Keratinocyte (primary cell): ENCODE data around the gene SEC63. TPM values are rescaled to one million over a fixed set of nuclear protein-coding genes. Genes with fewer than 3 reads are reported as not detected.

ENCODE experiments used
- DNase-seq: peaks from one replicate; pipeline ENCODE4 v3.0.0-alpha.2; 2011; ENCODE audit warnings: low read depth, missing footprints, low spot score
- FAIRE-seq: peaks from 2 replicates; lab custom pipeline; 2011; peaks lifted over from hg19 to GRCh38; lab: Jason Lieb, UNC
- H2AFZ ChIP-seq: 2 replicates; pipeline ENCODE4 v1.6.0; 2012; ENCODE audit warnings: low read length, control low read depth, inconsistent platforms; ENCODE audit not compliant: control insufficient read depth
- H3K27ac ChIP-seq: 2 replicates; pipeline ENCODE4 v1.5.1; 2011; ENCODE audit warnings: low read length; ENCODE audit not compliant: control insufficient read depth, insufficient read depth
- H3K27me3 ChIP-seq: 3 replicates; pipeline ENCODE4 v1.6.0; 2011; ENCODE audit warnings: low read length; ENCODE audit not compliant: control insufficient read depth, insufficient read depth; ENCODE audit errors: extremely low read depth
- H3K36me3 ChIP-seq, 2 experiments: 2 replicates in 1 of 2; 3 replicates in 1 of 2; pipeline ENCODE4 v1.5.1; 2011; ENCODE audit warnings: low read length in 2 of 2, mild to moderate bottlenecking in 1 of 2; ENCODE audit not compliant: control insufficient read depth in 2 of 2, insufficient read depth in 2 of 2; ENCODE audit errors: extremely low read depth in 1 of 2
- H3K4me1 ChIP-seq: 3 replicates; pipeline ENCODE4 v1.5.1; 2011; ENCODE audit warnings: low read length; ENCODE audit not compliant: control insufficient read depth, insufficient read depth; ENCODE audit errors: extremely low read depth
- H3K4me2 ChIP-seq: 3 replicates; pipeline ENCODE4 v1.6.0; 2011; ENCODE audit warnings: low read depth, low read length; ENCODE audit not compliant: control insufficient read depth, insufficient read depth; ENCODE audit errors: extremely low read depth
- H3K4me3 ChIP-seq, 3 experiments: fragments of 200-600 bp in 1 of 3; sonication (generic) in 1 of 3; 2 replicates in 2 of 3; 3 replicates in 1 of 3; pipeline ENCODE4 v1.5.1; 2011 to 2016; ENCODE audit warnings: low read length in 3 of 3, mild to moderate bottlenecking in 3 of 3, control low read depth in 2 of 3, inconsistent platforms in 1 of 3, low read depth in 1 of 3, mixed read lengths in 1 of 3, mixed run types in 1 of 3, moderate library complexity in 1 of 3; ENCODE audit not compliant: control insufficient read depth in 2 of 3, insufficient read depth in 2 of 3; ENCODE audit errors: extremely low read depth in 1 of 3
- H3K79me2 ChIP-seq: 2 replicates; pipeline ENCODE4 v1.6.0; 2012; ENCODE audit warnings: low read length; ENCODE audit not compliant: control insufficient read depth, insufficient read depth
- H3K9ac ChIP-seq: 3 replicates; pipeline ENCODE4 v1.6.0; 2011; ENCODE audit warnings: low read length; ENCODE audit not compliant: control insufficient read depth, insufficient read depth; ENCODE audit errors: extremely low read depth
- H3K9me1 ChIP-seq: 3 replicates; pipeline ENCODE4 v1.6.0; 2011; ENCODE audit warnings: low read length; ENCODE audit not compliant: control insufficient read depth, insufficient read depth; ENCODE audit errors: extremely low read depth
- H3K9me3 ChIP-seq: 2 replicates; pipeline ENCODE4 v1.5.1; 2012; ENCODE audit warnings: low read depth, low read length; ENCODE audit not compliant: control insufficient read depth
- H4K20me1 ChIP-seq: 3 replicates; pipeline ENCODE4 v1.6.0; 2011; ENCODE audit warnings: low read length; ENCODE audit not compliant: control insufficient read depth, insufficient read depth; ENCODE audit errors: extremely low read depth
- CTCF ChIP-seq, 3 experiments: IDR thresholded peaks in 1 of 3; conservative IDR thresholded peaks in 1 of 3; optimal IDR thresholded peaks in 1 of 3; 2 replicates in 2 of 3; 3 replicates in 1 of 3; pipeline versions ENCODE3 to v1.5.1; 2011; ENCODE audit warnings: low read length in 3 of 3, mild to moderate bottlenecking in 3 of 3, moderate library complexity in 2 of 3, control low read depth in 1 of 3, inconsistent platforms in 1 of 3; ENCODE audit not compliant: insufficient read depth in 2 of 3; ENCODE audit errors: extremely low read depth in 1 of 3
- EZH2 ChIP-seq: IDR thresholded peaks from one replicate; pipeline ENCODE4 v1.6.1; 2012; ENCODE audit warnings: inconsistent platforms, mild to moderate bottlenecking, low read length, moderate library complexity
- dilution Hi-C: fragments of 300-500 bp; cut with MboI; formaldehyde crosslinking; loops from one replicate; pipeline ENCODE4 v1.7.0; 2020; ENCODE audit warnings: low sequenced_read_pairs; ENCODE audit not compliant: extremely low pct_ligation_motif_present
- polyA plus RNA-seq, 5 experiments: library from polyadenylated mRNA; depleted of rRNA in 3 of 5; stranded (reverse) in 3 of 5; stranded (forward) in 1 of 5; unstranded in 1 of 5; fragments of >200 nt; gene quantifications; 1 replicate in 1 of 5; 2 replicates in 3 of 5; 3 replicates in 1 of 5; pipeline versions ENCODE4 v1.2.1 to v1.2.3, GENCODE V29; 2011 to 2012; ENCODE audit warnings: missing spikeins in 2 of 5, low read depth in 1 of 5, low replicate concordance in 1 of 5

SEC63 gene
- polyA plus RNA-seq, 1 donor (not counting 4 experiments of a cell fraction or from before 2014, with no cell fraction given) = 91.4 TPM

GRCh38 chr6:107989166-107990094, 31.4 kb upstream of the SEC63 start:
- FAIRE-seq = no peak
- Histone ChIP-seq H3K9ac (no peak overlapping the region), H3K27ac (no peak overlapping the region), H3K9me1 (no peaks in the 10 kb centered on the region), H3K79me2 (no peaks in the 10 kb centered on the region), H3K4me2 (no peak overlapping the region), H3K9me3 (no peaks in the 10 kb centered on the region), H3K4me3 (no peak overlapping the region), H2AFZ (peak overlapping the region; percentile 19), H4K20me1 (no peaks in the 10 kb centered on the region), H3K36me3 (no peaks in the 10 kb centered on the region), H3K27me3 (no peaks in the 10 kb centered on the region), H3K4me1 (peaks cover 26% of the 10 kb centered on the region)
- no peak for DNase-seq
- TF ChIP-seq EZH2 = no peak
- TF ChIP-seq CTCF (optimal IDR thresholded peaks at IDR 0.05 in 1 of 3, IDR thresholded peaks at IDR 0.05 in 1 of 3, conservative IDR thresholded peaks at IDR 0.05 in 1 of 3; ENCODE audit: extremely low read depth in 1 of 3, insufficient read depth in 2 of 3, low read length in 3 of 3) = no peak
- dilution Hi-C loops = no loop called here

DNA sequence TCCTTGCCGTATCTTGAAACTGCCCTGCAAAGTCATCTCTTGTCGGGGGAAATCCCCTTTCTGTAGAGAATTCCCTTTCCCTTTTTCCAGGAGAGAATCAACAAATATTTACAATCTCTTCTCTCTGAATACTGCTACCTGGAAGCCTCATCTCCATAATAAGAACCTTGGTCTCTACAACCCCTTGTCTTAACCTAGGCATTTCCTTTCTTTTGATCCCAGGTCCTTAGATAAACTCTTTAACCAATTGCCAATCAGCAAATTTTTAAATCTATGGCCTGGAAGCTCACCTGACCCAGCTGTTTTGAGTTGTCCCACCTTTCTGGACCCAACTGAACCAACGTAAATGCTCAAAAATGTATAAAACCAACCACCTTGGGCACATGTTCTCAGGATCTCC, 30.6 kb upstream of the SEC63 start:
- FAIRE-seq = no peak
- TF ChIP-seq EZH2 = no peak
- no peak for TF ChIP-seq CTCF (optimal IDR thresholded peaks at IDR 0.05 in 1 of 3, IDR thresholded peaks at IDR 0.05 in 1 of 3, conservative IDR thresholded peaks at IDR 0.05 in 1 of 3; ENCODE audit: extremely low read depth in 1 of 3, insufficient read depth in 2 of 3, low read length in 3 of 3)

More for the DNA sequence above, 30.6 kb upstream of the SEC63 start:
- Histone ChIP-seq H3K4me3 (no peak overlapping the region), H4K20me1 (no peaks in the 10 kb centered on the region), H3K9me1 (no peaks in the 10 kb centered on the region), H3K27me3 (no peaks in the 10 kb centered on the region), H3K4me1 (peaks cover 26% of the 10 kb centered on the region), H3K79me2 (no peaks in the 10 kb centered on the region), H3K27ac (no peak overlapping the region), H3K4me2 (no peak overlapping the region), H3K36me3 (no peaks in the 10 kb centered on the region), H2AFZ (no peak overlapping the region), H3K9ac (no peak overlapping the region), H3K9me3 (no peaks in the 10 kb centered on the region)
- dilution Hi-C loops = no loop called here
- no peak for DNase-seq
